Measurements from ENCODE around the gene LAMB3.

Gene LAMB3

GRCh38 chr1:209584231-209584672 lies 68.0 kb downstream of the LAMB3 start:
- Histone ChIP-seq H3K27me3 (ENCODE audit: insufficient read depth, insufficient read length) (peaks cover 24% of the 10 kb centered on the region), H3K4me3 (ENCODE audit: insufficient read length, low read depth) (peak overlapping the region; percentile 57), H3K4me1 (ENCODE audit: insufficient read depth, insufficient read length) (no peaks in the 10 kb centered on the region), H3K36me3 (ENCODE audit: insufficient read depth, insufficient read length, low read length) (no peaks in the 10 kb centered on the region), H3K9ac (ENCODE audit: insufficient read length, low read depth) (peak overlapping the region; percentile 58), H3K9me3 (ENCODE audit: insufficient read depth, low read length) (peaks cover 12% of the 10 kb centered on the region; the same call in 1 of the 2 replicates)
- no peak for TF ChIP-seq SUZ12 (IDR thresholded peaks at IDR 0.05; ENCODE audit: extremely low read depth, insufficient read depth, insufficient read length)
- TF ChIP-seq ZNF274 (IDR thresholded peaks at IDR 0.05; ENCODE audit: low read depth, low read length), result no peak
- no peak for TF ChIP-seq YY1 (IDR thresholded peaks at IDR 0.05; ENCODE audit: insufficient read depth, insufficient read length)
- no peak for DNase-seq (ENCODE audit: low read depth, low spot score)

GRCh38 chr1:209583408-209583807 lies 68.8 kb downstream of the LAMB3 start, which contains the start of gene CAMK1G:
Gene CAMK1G (plus strand): TSS chr1:209583714. CDS start chr1:209594984, 11,270 bp downstream.
- peak; percentile 63 for DNase-seq (ENCODE audit: low read depth, low spot score)
- Histone ChIP-seq H3K4me3 (ENCODE audit: insufficient read length, low read depth) (peak within 1 kb of the TSS; percentile 57), H3K27me3 (ENCODE audit: insufficient read depth, insufficient read length) (peaks cover 24% of the 10 kb centered on the region), H3K4me1 (ENCODE audit: insufficient read depth, insufficient read length) (no peaks in the 10 kb centered on the region), H3K36me3 (ENCODE audit: insufficient read depth, insufficient read length, low read length) (no peaks in the 10 kb centered on the region), H3K9ac (ENCODE audit: insufficient read length, low read depth) (peak within 1 kb of the TSS; percentile 58), H3K9me3 (ENCODE audit: insufficient read depth, low read length) (peaks cover 8% of the 10 kb centered on the region; the same call in 1 of the 2 replicates)
- TF ChIP-seq YY1 (IDR thresholded peaks at IDR 0.05; ENCODE audit: insufficient read depth, insufficient read length), result no peak
- no peak for TF ChIP-seq ZNF274 (IDR thresholded peaks at IDR 0.05; ENCODE audit: low read depth, low read length)
- TF ChIP-seq SUZ12 (IDR thresholded peaks at IDR 0.05; ENCODE audit: extremely low read depth, insufficient read depth, insufficient read length), result no peak

GRCh38 chr1:209580577-209580976 lies 71.6 kb downstream of the LAMB3 start:
- H3K27me3 ChIP-seq (ENCODE audit: insufficient read depth, insufficient read length), result peaks cover 12% of the 10 kb centered on the region
- H3K4me3 ChIP-seq (ENCODE audit: insufficient read length, low read depth), result no peak overlapping the region
- DNase-seq (ENCODE audit: low read depth, low spot score), result no peak
- no peaks in the 10 kb centered on the region for H3K9me3 ChIP-seq (ENCODE audit: insufficient read depth, low read length)
- no peaks in the 10 kb centered on the region for H3K36me3 ChIP-seq (ENCODE audit: insufficient read depth, insufficient read length, low read length)
- H3K9ac ChIP-seq (ENCODE audit: insufficient read length, low read depth), result no peak overlapping the region
- TF ChIP-seq YY1 (IDR thresholded peaks at IDR 0.05; ENCODE audit: insufficient read depth, insufficient read length) (no peak), SUZ12 (IDR thresholded peaks at IDR 0.05; ENCODE audit: extremely low read depth, insufficient read depth, insufficient read length) (no peak), ZNF274 (IDR thresholded peaks at IDR 0.05; ENCODE audit: low read depth, low read length) (no peak)
- H3K4me1 ChIP-seq (ENCODE audit: insufficient read depth, insufficient read length), result peaks cover 2% of the 10 kb centered on the region

- Histone ChIP-seq H3K9ac (ENCODE audit: insufficient read length, low read depth) (no peak overlapping the region), H3K4me1 (ENCODE audit: insufficient read depth, insufficient read length) (peaks cover 2% of the 10 kb centered on the region), H3K9me3 (ENCODE audit: insufficient read depth, low read length) (no peaks in the 10 kb centered on the region), H3K4me3 (ENCODE audit: insufficient read length, low read depth) (no peak overlapping the region), H3K36me3 (ENCODE audit: insufficient read depth, insufficient read length, low read length) (no peaks in the 10 kb centered on the region), H3K27me3 (ENCODE audit: insufficient read depth, insufficient read length) (no peaks in the 10 kb centered on the region)
- TF ChIP-seq SUZ12 (IDR thresholded peaks at IDR 0.05; ENCODE audit: extremely low read depth, insufficient read depth, insufficient read length), result no peak
- no peak for TF ChIP-seq ZNF274 (IDR thresholded peaks at IDR 0.05; ENCODE audit: low read depth, low read length)
- no peak for TF ChIP-seq YY1 (IDR thresholded peaks at IDR 0.05; ENCODE audit: insufficient read depth, insufficient read length)
- DNase-seq (ENCODE audit: low read depth, low spot score), result no peak
Measured at GRCh38 chr1:209577346-209577745, 74.9 kb downstream of the LAMB3 start.

- peak; percentile 66 for DNase-seq (ENCODE audit: low read depth, low spot score)
- peaks cover 2% of the 10 kb centered on the region for H3K4me1 ChIP-seq (ENCODE audit: insufficient read depth, insufficient read length)
- H3K9me3 ChIP-seq (ENCODE audit: insufficient read depth, low read length), result no peaks in the 10 kb centered on the region
- H3K4me3 ChIP-seq (ENCODE audit: insufficient read length, low read depth), result no peak overlapping the region
- no peak for TF ChIP-seq SUZ12 (IDR thresholded peaks at IDR 0.05; ENCODE audit: extremely low read depth, insufficient read depth, insufficient read length)
- no peak for TF ChIP-seq YY1 (IDR thresholded peaks at IDR 0.05; ENCODE audit: insufficient read depth, insufficient read length)
- no peak for TF ChIP-seq ZNF274 (IDR thresholded peaks at IDR 0.05; ENCODE audit: low read depth, low read length)
- H3K36me3 ChIP-seq (ENCODE audit: insufficient read depth, insufficient read length, low read length), result no peaks in the 10 kb centered on the region
- no peaks in the 10 kb centered on the region for H3K27me3 ChIP-seq (ENCODE audit: insufficient read depth, insufficient read length)
- no peak overlapping the region for H3K9ac ChIP-seq (ENCODE audit: insufficient read length, low read depth)
Measured at GRCh38 chr1:209576392-209577197, 75.6 kb downstream of the LAMB3 start.

- Histone ChIP-seq H3K4me3 (ENCODE audit: insufficient read length, low read depth) (no peak overlapping the region), H3K9me3 (ENCODE audit: insufficient read depth, low read length) (no peaks in the 10 kb centered on the region), H3K27me3 (ENCODE audit: insufficient read depth, insufficient read length) (peaks cover 3% of the 10 kb centered on the region), H3K9ac (ENCODE audit: insufficient read length, low read depth) (no peak overlapping the region), H3K36me3 (ENCODE audit: insufficient read depth, insufficient read length, low read length) (no peaks in the 10 kb centered on the region), H3K4me1 (ENCODE audit: insufficient read depth, insufficient read length) (no peaks in the 10 kb centered on the region)
- DNase-seq (ENCODE audit: low read depth, low spot score), result no peak
- TF ChIP-seq YY1 (IDR thresholded peaks at IDR 0.05; ENCODE audit: insufficient read depth, insufficient read length), result no peak
- no peak for TF ChIP-seq ZNF274 (IDR thresholded peaks at IDR 0.05; ENCODE audit: low read depth, low read length)
- no peak for TF ChIP-seq SUZ12 (IDR thresholded peaks at IDR 0.05; ENCODE audit: extremely low read depth, insufficient read depth, insufficient read length)
Measured at GRCh38 chr1:209570743-209571142, 81.5 kb downstream of the LAMB3 start.

- no peak overlapping the region for H3K9ac ChIP-seq (ENCODE audit: insufficient read length, low read depth)
- no peak for TF ChIP-seq YY1 (IDR thresholded peaks at IDR 0.05; ENCODE audit: insufficient read depth, insufficient read length)
- no peak for TF ChIP-seq SUZ12 (IDR thresholded peaks at IDR 0.05; ENCODE audit: extremely low read depth, insufficient read depth, insufficient read length)
- TF ChIP-seq ZNF274 (IDR thresholded peaks at IDR 0.05; ENCODE audit: low read depth, low read length), result no peak
- H3K4me3 ChIP-seq (ENCODE audit: insufficient read length, low read depth), result no peak overlapping the region
- H3K9me3 ChIP-seq (ENCODE audit: insufficient read depth, low read length), result no peaks in the 10 kb centered on the region
- DNase-seq (ENCODE audit: low read depth, low spot score), result peak; percentile 93
- no peaks in the 10 kb centered on the region for H3K4me1 ChIP-seq (ENCODE audit: insufficient read depth, insufficient read length)
- peaks cover 12% of the 10 kb centered on the region for H3K27me3 ChIP-seq (ENCODE audit: insufficient read depth, insufficient read length)
- H3K36me3 ChIP-seq (ENCODE audit: insufficient read depth, insufficient read length, low read length), result no peaks in the 10 kb centered on the region
Measured at GRCh38 chr1:209569455-209570207, 82.6 kb downstream of the LAMB3 start.
